GM19239 (cell line): ENCODE measurements around the gene MMGT1.
A peak's percentile ranks its signal among the peaks of the same experiment; 100 is the strongest.

ENCODE experiments used
- DNase-seq: peaks from one replicate; pipeline ENCODE4 v3.0.0; 2011; ENCODE audit warnings: low spot score; ENCODE audit not compliant: insufficient read length
- FAIRE-seq: peaks from 2 replicates; lab custom pipeline; 2011; peaks lifted over from hg19 to GRCh38; lab: Jason Lieb, UNC

MMGT1 gene

GRCh38 chrX:135973548-135974278 is at the start of gene MMGT1:
Gene MMGT1, minus strand, starts transcription at chrX:135973988. Its CDS starts 313 bp downstream, at chrX:135973675.
- peak; percentile 41 for DNase-seq
- FAIRE-seq, result peak; percentile 72

DNA sequence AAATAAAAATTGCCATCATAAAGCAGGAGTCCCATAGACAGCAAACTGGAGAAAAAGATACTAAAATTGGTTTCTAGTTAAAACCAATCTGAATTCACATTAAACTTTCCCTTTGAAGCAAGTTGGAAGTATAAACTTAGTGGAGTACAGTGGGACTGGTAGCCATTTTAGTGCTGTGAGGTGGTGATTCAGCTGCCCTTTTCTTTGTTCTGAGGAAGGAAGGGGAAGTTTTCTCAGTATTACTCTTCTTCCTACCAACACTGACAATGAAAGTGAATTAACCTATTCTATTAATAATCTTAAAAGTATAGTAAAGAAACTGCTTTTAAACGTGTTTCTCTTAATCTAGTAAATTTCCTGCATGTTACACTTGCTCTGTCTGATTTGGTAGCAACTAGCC is 48.1 kb upstream of the MMGT1 start:
- FAIRE-seq, result peak; percentile 81
- DNase-seq, result no peak

DNA sequence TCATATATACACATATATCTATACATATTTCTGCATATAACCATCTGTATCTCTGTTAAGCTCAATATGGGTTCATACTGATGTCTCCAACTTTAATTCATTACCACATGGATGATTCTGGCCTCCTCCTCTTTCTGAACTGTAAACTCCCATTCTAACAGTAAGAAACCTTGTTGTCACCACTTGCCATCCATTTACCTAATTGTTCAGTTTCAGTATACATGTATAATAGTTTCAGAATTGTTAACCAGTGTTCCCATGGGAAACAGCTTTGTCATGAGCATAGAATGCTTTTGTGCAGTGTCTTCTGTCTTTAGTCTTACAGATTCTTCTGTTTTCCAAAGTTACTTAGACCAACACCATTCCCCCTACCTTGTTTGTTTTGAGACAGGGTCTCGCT is 47.4 kb upstream of the MMGT1 start:
- FAIRE-seq (no peak), DNase-seq (no peak)

DNA sequence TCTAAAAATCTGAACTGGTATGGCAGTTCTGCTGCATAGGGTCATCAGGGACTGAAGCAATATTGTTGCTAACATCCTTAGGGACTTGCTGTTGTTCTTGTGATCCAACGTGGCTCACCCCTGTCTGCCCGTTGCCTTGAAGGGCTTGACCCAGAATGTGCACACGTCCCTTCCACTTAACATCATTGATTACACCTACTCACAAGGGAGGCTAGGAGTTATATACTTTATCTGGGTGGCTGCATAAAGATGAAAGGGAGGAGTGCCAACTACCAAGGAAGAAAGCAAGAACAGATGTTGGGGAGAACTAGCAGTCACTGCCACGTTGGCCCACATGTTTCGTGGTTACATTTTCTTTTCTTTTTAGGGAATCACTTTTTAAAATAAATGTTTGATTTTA is 45.4 kb upstream of the MMGT1 start:
- no peak for FAIRE-seq

DNA sequence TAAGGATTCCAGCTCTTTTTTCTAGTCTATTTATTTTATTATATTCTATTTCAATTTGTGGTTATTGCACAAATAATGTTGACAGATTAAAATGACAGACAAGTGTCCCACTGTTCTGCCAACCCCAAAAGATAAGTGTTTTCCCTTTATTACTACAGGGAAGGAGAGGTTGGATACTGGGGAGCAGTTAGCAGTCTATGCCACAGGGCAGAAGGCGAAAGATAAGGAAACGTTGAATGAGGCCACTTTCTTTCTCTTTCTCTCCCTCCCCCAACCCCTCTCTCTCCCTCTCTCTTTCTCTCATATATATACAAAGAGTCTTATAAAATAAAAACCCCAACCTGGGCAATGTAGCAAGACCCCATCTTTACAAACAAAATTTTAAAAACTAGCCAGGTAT is 43.1 kb upstream of the MMGT1 start:
- FAIRE-seq (no peak), DNase-seq (no peak)

More for the DNA sequence above, 45.4 kb upstream of the MMGT1 start:
- DNase-seq, result no peak

- DNase-seq, result no peak
- no peak for FAIRE-seq
These were observed 41.2 kb upstream of the MMGT1 start for GRCh38 chrX:136015016-136015415.

- no peak for FAIRE-seq
These were observed 14.5 kb upstream of the MMGT1 start for GRCh38 chrX:135988245-135988644.

DNA sequence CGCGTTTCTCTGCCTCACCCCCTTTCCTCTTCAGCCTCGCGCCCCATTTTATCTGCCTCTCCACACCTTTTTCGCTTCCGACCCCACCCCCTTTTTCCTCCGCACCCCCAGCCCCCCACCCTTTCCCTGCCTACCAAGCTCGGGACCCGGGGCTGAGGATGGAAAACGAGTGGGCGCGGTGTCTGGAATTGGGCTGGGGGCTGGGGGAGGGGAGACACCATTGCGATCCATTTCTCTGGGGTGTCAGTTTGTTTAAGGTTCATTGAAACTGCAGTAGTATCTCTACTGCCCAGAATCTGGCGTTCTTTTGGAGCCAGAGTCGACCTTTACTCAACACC is 12.2 kb upstream of the MMGT1 start:
- no peak for FAIRE-seq

More at GRCh38 chrX:135988245-135988644, 14.5 kb upstream of the MMGT1 start:
- no peak for DNase-seq

GRCh38 chrX:135985157-135985972 is 11.6 kb upstream of the MMGT1 start, which contains the start of gene SLC9A6:
Gene SLC9A6, plus strand, starts transcription at chrX:135985435. Its CDS starts 224 bp downstream, at chrX:135985659.
- FAIRE-seq (peak; percentile 89), DNase-seq (peak; percentile 40)

More for the DNA sequence above, 12.2 kb upstream of the MMGT1 start:
- no peak for DNase-seq

- peak; percentile 79 for FAIRE-seq
- no peak for DNase-seq
These were observed 11.0 kb upstream of the MMGT1 start for GRCh38 chrX:135984791-135985156.

GRCh38 chrX:135984256-135984655 is 10.5 kb upstream of the MMGT1 start:
- no peak for DNase-seq

DNA sequence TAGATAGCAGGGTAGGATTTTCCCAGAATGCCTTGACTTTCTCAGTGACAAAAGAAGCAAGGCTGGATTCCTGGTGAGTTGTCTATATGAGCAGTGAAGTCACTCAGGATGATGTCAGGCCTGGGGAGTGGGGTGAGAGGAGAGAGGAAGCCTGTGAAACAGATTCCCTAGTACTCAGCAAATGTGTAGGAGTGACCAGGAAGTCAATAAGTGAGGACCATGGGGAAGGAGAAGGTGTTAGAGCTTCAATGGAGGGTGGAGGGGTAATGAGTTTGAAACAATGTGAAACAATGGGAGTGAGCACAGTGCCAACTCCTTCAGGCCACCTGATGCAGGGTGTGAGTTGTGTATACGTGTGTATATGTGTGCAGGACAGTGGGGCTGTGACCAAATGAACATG is 9.1 kb upstream of the MMGT1 start:
- FAIRE-seq, result no peak
- DNase-seq, result no peak

More at GRCh38 chrX:135984256-135984655, 10.5 kb upstream of the MMGT1 start:
- peak; percentile 79 for FAIRE-seq

GRCh38 chrX:135981668-135982067 is 7.9 kb upstream of the MMGT1 start:
- DNase-seq (no peak), FAIRE-seq (peak; percentile 4)

DNA sequence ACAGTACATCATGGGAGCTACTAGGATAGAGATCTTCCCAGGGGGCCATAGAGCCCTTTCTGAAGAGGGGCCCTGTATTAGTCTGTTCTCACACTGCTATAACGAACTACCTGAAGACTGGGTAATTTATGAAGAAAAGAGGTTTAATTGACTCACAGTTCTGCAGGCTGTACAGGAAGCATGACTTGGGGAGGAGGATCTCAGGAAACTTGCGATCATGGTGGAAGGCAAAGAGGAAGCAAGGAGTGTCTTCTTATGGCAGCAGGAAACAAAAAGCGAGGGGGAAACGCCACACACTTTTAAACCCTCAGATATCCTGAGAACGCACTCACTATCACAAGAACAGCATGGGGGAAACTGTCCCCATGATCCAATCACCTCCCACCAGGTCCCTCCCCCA is 7.2 kb upstream of the MMGT1 start:
- no peak for DNase-seq
- FAIRE-seq, result no peak

GRCh38 chrX:135977611-135978010 is 3.8 kb upstream of the MMGT1 start:
- FAIRE-seq (no peak), DNase-seq (no peak)

DNA sequence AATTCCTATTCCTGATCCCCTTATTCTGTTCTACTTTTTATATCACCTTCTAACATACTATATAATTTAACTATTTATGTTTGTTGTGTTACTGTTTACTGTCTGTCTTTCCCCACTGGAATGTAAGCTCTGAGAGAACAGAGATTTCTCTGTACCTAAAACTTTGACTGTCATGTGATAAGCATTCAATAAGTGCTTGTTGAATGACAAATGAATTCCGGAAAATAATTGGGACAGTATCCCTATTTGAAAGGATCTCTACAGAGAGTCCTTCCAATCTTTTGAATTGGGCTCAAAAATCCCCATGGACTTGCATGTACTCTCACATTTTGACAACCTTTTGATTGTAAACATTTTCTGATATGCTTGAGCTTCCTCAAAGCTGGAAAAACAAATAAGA is 1.6 kb upstream of the MMGT1 start:
- DNase-seq, result no peak
- no peak for FAIRE-seq

DNA sequence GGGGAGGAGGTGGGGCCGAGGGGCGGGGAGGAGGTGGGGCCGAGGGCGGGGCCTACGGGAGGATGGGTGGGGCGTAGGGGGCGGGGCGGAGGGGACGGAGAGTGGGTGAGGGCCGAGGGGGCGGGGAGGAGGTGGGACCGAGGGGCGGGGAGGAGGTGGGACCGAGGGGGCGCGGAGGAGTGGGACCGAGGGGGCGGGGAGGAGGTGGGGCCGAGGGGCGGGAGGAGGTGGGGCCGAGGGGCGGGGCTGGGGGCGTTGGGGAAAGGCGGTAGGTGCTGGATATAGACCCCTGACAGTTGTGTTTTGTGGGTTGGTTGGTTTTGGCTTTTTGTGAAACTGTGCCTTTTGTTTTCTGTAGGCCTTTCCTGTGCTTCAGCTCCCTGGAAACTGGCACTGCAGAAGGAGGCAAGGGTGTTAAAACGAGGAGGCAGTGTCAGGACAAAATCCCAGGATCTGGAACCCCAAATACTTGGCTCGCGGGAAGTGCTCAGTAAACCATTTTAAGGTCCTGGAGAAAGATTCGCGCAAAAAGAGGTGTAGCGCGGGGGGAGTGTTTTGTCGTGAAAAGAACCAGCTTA is 580 bp upstream of the MMGT1 start:
- FAIRE-seq (peak; percentile 52), DNase-seq (no peak)

- FAIRE-seq (no peak), DNase-seq (no peak)
These were observed 702 bp downstream of the MMGT1 start for GRCh38 chrX:135973025-135973547.

DNA sequence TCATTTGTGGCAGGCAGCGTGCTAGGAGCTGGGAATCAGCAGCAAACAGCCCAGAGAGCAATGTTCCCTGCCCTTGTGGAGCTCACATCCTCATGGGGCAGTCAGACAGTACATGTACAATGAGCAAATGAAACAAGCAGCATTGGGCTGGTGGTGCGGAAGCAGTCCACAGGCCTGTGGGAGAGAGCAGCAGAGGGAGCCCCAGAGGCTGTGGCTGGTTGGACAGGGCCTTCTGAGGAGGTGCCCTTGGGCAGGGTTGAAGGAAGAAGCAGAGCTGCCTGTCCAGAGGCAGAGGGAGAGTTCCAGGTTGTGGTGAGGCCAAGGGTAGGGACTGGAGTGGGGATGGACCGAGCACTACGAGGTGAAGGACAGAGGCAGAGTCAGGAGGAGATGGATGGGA is 22.5 kb downstream of the MMGT1 start:
- FAIRE-seq, result no peak
- no peak for DNase-seq

GRCh38 chrX:135944486-135944885 is 29.3 kb downstream of the MMGT1 start:
- DNase-seq (no peak), FAIRE-seq (no peak)
